T-helper 1 cell (primary cell): ENCODE results near the gene NEMP2.

Experiments used
- DNase-seq, 5 donors: peaks; one replicate each; pipeline ENCODE4 v3.0.0-alpha.2; 2012 to 2020
- total RNA-seq, 4 donors: gene quantifications; one replicate each; lab custom pipeline; 2026; lab: John Stamatoyannopoulos, UW

The NEMP2 gene, protein sequence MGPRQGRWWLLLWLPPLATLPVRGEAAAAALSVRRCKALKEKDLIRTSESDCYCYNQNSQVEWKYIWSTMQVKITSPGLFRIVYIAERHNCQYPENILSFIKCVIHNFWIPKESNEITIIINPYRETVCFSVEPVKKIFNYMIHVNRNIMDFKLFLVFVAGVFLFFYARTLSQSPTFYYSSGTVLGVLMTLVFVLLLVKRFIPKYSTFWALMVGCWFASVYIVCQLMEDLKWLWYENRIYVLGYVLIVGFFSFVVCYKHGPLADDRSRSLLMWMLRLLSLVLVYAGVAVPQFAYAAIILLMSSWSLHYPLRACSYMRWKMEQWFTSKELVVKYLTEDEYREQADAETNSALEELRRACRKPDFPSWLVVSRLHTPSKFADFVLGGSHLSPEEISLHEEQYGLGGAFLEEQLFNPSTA
- 15.8 to 25.9 (median 21.0) reads per million in 4 donors for total RNA-seq

DNA sequence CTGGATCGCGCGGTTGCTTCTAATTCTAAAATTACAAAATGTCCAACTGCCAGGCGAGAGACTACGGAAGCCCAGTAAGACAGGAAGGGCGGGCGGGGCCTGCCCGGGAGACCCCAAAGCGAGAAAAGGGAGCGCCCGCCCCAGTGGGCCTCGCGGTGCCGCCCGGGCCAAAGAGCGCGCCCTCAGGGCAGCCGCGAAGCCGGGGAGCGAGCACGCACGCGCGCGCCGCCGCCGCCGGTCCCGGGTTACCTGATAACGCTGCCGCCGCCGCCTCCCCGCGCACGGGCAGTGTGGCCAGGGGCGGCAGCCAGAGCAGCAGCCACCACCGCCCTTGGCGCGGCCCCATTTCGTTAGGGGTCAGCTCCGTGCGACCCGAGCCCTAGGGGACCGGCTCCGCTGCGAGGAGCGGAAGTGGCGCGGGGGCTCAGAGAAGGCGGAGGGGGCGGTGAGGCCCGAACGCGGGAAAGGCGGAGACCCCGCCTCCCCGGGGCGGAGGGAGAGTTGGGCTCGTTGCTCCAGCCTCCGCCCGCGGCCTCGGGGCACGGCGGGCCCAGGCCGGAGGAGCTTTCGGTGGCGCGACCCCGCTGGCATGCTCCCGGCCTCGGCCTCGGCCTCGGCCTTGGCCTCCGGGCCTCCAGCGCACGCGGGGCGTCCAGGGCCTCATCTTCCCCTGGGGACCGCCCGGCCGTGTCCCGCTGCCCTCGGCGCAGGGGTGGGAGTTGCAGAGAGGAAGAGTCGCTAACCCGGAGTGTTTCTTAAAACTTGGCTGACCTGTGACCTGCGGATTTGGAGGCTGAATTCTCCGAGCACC, at the start of gene NEMP2:
Gene NEMP2 (minus strand): TSS at position 413 of the 811 bp plus-strand sequence. CDS start 67 bp downstream, at position 346.
- peak; percentile 62 to 87 (median 64) for DNase-seq

DNA sequence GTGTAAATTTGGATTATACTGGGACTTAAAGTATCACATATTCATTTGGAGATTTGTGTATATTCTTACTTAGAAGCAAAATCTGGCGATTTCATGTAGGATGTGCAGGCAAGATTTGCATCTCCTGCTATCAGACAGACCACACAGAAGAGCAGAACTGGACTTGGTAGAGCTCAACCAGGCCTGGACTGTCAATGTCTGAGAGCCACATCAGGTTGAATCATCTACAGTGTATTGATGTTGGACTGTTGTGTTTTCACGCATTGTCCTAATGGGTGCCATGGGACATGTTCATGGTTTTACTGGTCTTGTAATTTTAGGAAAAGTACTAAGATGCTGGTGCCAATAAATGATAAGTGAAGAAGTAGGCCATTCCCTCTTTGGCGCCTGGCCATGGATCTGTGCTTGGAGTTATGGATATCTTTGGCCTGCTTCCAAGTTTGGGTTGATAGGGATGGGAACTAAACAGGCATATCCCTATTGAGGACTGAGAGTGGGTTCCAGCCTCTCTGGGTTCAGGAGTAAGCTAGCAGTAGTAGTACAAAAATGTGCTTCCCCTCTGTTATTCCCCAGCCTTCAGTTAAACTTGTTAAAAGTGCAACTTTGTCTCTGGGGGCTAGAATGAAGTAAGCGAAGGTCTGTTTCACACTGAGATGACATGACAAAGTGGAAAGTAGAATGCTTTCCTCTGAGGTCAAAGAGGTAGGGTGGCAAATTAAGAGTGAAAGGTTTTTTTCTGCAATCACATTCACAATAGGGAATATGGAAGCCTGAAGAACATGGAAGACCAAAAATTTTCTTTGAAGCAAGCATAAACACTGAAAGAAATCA, 49.2 kb upstream of the NEMP2 start:
- no peak for DNase-seq

DNA sequence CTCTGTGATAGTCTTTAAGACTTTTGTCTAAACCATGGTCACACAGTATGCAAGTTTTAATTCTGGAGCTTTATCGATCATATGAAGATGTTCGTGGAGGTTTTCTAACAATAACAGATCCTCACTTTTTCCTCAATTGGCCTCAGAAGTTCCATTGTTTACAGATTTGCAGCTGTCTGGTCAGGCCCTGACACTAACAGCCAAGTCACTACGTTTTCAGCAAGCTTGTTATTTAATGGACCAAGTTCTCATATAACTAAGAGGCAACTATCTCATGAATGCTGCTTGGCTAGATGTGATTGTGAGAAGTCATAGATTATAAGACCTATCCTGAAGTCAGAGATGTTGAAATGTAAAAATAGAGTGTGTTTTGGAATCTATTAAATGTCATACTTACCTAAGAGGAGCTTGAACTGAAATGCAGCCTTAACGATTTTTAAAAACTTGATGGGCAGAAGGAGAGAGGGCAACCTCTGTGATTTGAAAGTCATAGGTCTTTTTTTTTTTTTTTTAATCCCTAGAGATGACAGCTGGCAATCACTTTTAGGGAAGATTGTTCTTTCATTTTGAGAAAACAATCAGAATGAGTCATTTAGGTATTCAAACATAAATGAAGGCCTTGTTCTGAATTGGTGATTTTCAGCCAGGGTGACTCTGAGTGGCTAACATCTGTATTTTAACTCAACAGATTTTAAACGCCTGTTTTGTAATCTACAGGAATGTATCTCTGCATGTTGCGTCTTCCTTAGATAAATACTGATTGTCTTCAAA, 48.4 kb upstream of the NEMP2 start:
- DNase-seq: no peak

DNA sequence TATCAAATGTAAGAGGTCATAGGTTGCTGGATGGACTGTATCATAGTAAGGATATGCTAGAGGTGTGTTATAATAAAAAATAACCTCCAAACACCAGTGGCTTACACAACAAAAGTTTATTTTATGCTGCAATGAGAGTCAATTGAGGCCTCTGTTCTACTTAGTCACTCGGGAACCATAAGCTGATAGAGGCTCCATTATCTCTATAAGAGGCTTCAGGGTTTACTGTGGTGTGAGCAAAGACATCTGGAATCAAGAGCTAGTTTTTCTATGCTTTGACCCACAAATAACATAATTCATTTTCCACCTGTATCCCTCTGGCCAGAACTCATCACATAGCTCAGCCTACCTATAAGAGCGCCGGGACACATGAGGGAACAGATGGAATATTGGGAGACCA, 47.5 kb upstream of the NEMP2 start:
- DNase-seq: no peak

DNA sequence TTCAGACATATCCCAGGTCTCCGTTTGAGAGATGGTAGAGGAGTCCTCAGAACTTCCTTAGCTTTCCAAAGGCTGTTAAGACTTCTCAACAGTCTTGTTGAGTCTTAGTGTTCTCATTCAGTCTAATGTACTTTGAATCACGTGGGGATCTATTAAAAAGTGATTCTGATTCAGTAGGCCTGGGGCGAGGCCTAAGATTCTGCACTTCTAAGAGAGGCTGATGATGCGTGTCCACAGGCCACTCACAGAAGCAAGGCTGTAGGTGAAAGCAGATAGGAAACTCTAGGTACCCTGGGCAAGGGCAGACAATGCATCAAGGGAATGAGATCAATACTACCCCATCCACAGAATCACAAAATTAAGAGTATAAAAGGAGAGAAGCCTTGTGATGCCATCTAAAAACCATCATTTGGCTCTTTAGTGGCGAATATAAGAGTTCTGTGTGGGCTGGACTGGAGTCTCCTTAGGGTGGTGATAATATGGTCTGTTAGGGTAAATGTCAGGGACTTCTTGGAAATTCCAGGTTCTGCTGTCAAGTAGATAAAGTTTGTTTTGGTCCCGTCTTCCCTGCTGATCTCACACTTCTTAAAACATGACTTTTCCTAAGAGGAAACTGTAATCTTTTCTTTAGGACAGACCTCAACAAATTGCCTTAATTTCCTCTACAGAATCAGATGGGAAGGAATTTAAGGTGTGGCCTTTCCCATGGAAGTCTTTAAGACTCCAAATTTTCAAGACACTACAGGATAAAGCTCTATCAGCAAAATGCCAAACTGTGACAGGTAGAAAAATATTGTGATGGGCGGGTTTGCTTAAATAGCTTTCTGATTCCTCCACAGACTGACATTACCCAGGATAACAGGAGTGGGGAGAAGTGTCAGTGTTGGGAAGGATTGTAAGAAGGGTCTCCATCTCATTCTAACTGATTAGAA, 45.7 kb upstream of the NEMP2 start:
- no peak for DNase-seq

DNA sequence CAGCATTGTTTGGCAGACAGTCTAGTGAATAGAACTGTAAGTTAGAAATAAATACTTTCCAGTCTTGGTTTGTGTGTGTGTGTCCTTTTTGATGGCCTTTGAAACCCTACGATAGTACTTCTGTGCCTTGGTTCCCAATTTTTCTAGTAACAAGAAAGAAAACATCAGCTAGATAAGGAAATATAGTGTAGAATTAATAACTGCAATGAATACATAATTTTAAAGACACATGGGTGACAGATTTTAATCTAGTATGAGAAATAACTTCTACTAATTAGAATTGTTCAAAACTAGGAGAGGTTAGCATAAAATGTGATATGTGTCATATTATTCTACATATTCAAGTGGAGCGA, 44.5 kb upstream of the NEMP2 start:
- no peak for DNase-seq

DNA sequence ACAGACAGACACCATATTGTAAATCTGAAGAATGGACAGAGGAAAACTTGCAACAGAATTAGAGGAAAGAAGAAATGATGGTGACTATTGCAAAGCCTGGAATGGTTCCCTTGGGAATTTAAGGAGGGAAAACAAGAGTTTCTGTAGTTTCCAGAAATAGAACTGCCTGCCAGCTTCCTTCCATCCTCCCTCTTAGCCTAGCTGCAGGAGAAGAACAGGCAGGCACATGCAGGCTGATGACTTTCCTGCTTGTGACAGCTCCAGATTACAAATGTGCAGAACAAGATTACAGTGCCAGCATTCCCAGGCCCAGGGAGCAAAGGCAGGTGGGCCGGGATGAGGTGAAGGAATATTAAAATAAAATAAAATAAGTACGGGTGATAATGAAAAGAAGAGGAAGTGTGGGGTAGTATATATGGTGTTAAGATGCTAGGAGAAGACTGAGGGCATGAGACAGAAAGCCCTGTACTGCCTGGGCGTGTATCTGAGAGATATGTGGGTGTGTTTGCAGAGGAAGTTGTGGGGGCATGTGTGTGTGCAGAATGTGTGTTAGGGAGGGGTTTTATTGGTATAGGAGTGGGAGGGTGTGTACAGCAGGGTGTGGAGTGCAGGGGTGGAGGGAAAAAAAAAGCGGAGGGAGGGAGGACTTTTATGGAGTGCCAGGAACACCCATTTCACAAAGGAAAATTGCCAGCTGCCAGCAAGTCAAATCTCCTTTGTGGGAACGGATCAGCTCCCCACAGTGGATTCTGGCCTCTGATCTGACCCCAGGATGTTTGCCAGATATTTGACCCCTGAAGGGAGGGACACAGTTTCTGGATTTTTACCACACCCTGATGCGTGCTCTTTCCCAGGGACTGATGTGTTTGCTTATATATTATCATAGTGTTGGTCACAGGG, 43.9 kb upstream of the NEMP2 start:
- no peak for DNase-seq

DNA sequence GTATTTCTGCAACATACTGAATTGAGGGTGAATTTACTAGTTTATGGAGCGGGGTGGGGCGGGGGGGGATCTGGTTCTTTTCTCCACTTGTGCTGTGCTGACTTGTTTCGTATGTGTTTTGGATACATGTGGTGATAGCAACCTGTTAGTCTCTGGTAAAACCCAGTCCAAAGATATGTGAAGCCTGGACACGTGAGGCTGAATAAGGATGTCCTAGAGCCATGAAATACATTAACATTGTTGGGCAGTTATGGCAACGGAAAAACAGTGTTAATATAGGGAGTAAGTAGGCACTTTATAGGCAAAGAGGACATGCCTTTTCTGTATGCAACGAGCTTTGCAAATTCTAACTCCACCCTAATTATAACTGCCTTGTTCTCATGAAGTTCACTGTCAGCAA, 42.1 kb upstream of the NEMP2 start:
- DNase-seq: no peak

DNA sequence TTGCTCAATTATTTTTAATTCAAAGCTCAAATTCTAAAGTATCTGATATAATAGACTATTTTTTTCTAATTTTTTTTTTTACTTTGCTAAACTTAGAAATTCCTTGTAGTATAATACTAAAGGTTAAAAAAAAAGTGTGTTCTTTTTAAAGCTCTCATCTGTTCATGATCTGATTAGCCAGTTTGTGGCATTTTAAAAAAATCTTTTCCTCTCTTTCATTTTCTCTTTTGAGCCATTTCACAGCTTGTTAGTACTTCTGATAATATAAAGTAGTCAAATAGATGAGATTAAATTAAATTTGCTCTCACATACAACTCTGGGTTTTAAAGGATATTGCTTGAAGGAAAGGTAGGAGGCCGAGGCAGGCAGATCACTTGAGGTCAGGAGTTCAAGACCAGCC, 40.7 kb upstream of the NEMP2 start:
- no peak for DNase-seq

DNA sequence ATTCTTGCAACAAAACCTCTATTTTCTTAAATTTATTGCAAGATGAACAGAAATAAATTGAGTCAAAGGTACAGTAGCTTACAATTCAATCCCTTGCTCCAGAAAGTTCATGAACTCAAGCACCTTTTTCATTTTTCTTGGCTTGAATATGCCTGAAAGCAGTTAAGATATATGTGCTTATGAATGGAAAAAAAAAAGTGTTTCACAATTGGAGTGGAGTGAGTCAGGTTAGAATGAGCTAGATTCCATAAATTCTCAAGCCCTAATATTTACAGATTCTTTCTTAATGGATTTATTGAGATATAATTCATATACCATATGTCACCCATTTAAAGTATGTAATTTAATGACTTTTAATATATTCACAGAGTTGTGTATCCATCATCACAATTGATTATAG, 39.6 kb upstream of the NEMP2 start:
- DNase-seq: no peak

DNA sequence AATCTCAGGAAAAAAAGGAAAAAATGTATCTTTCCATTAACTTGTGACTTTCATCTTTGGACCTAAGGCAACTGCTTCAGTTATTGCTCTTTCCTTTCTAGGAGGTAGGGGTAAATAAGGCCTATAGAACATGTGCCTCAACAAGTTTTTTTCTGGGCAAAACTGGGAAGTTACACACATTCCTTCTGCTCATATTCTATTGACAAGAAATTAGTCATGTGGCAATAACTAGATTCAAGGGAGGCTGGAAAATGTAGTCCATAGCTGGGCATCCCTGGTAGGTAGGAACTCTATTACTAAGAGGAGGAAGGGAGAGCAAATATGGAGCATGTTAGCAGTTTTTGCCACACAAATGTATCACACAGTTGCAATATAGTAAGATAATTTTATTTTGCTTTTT, 37.7 kb upstream of the NEMP2 start:
- no peak for DNase-seq

DNA sequence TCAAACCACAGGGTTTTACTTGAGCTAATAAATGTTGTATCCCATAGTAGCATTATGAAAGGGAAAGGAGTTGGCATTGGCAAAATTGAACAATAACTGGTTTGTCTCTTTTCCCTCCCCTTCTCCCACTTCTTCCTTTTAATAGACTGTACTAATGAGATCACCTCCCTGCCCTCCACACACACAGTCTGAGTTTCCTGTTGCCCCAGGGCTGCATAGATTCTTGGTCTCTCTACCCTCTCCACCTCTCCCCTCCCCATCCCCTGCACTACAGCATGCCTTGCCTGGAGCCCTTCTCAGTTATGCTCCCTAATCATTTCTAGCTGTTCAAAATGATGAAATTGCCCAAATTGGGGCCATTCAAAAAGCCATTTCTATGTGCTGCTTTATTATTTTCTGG, 37.2 kb upstream of the NEMP2 start:
- no peak for DNase-seq

DNA sequence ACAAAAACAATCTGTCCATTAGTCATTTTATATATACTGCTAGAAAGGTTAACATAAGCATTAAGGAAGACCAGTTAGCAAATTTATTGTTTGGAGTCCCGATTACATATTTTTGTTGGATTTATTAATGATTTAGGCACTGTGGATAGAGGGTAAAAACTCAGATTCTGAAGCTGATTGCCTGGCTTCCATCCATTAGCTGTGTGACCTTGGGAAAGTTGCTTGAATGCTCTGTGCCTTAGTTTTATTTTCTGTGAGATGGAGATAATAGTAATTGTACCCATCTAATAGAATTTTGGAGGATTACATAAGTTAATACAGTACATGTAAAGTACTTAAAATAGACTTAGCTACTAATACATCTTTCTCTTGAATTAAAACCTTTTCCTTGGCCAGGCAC, 36.3 kb upstream of the NEMP2 start:
- DNase-seq: no peak

DNA sequence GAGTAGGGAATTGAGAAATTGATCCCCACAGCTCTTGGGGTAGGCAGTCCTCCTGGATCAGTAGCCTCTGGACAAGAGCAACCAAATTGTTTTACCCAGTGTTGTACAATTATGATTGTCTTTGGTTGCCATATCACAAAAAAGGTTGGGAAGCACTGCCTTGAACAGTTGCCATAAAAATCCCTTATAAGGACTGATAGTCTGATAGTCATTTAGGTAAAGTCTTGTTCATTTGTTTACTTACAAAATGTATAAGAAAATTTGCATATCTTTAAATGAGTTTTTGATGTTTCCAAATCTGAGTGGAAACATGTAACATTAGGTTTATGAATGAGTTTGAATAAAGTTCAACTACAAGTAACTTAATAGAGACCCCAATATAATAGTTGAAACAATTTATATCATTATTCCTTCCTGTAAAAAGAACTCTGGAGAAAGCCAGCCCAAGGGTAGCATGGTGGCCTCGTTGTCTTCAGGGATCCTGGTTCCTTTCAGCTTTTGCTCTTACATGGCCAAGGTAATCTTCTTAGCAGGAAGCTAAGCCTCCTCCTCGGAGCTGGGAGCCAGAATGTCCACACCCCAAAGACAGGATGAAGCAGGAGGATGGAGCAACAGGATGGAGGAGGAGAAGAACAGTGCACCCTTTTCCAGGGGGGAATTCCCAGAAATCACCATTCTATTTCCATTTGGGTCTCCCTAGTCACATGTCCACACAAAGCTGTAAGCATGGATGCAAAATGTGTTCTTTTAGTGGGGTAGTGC, 35.7 kb upstream of the NEMP2 start:
- DNase-seq: no peak

DNA sequence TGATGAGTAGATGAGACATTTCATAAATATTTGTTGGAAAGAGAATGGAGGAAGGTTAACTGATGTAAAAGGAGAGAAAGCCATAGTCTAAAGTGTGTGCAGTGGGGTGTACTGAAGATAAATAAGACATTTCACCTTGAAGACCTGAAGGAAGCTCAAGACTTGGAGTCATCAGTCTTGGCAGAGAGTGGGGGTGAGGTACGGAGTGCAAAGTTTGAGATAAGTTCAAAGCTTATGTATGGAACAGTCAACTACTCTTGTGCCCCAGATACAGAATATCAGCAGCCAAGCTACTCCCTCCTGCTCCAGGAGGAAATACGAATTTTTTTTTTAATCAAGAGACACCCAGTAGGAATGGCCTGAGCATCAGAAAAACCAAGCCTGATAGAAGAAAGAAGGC, 30.3 kb upstream of the NEMP2 start:
- DNase-seq: no peak

DNA sequence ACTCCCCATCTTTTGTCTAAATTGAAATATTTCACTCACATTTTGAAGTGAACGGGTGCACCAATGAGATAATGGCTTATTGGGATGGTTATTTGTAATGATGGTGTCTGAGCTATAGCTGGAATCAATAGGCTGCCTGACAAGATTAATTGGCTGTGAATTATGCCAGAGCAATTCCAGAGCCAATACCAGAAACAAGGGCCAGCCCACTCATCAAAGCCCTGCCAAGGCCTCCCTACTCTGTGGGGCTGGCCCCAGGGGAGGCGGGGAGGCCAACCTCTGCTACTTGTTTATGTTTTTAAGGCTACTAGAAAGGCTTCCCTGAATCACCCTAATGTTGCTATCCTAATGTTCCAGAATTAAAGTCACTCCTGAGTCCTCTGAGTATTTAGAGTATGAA, 29.1 kb upstream of the NEMP2 start:
- DNase-seq: no peak

DNA sequence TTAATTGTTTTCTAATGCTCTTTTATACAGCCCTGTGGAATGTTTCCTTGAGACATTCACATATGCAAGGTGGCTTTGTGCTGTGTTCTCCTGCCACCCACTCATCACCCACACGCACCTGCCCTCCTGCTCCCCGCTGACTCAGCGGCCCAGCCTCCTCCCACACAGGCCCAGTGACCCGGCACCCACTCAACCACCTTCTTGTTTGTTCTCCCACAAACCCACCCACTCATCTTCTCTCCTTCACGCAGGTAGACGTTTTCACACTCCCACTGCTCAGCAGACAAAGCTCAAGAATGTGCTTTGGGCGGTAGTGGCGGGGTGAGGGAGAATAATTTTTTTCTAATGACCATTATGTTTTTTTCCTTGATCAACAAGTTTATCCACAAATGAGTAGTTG, 28.6 kb upstream of the NEMP2 start:
- no peak for DNase-seq

DNA sequence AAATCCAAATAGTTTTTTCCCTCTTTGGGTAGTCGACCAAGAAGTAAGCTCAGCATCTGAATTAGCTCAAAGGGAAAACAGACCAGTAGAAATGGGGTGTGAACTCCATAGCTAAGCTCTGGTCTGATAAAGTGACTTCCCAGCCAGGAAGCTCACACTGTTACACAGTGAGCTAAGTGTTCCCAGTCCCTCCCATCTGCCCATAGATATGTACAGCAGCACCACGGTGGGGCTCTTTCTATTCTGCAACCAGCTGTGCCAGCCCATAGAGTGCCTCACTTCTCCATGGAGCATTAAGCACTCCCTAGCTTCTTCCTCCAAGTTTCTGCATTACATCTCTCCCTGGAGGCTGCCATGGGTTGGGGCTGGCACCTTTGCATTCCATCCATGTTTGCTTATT, 27.6 kb upstream of the NEMP2 start:
- DNase-seq: no peak

DNA sequence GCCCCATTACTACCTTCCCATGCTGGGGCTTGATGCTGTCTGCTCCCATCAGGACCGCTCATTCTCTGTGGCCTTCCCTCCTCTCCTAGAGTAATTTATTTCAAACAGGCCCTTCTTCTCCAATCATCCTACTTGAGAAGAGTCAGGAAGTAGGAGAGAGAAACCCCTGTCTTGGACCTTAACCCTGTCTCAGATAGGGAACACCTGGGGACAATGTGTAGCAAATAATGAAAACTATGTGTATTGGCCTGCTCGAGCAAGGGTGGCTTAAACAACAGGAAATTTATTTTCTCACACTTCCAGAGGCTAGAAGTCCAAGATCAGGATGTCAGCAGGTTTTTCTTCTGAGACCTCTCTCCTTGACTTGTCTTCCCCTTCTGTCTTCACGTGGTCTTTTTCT, 26.6 kb upstream of the NEMP2 start:
- DNase-seq: no peak
